ENCODE measurements around the gene ZNRF2.

DNA sequence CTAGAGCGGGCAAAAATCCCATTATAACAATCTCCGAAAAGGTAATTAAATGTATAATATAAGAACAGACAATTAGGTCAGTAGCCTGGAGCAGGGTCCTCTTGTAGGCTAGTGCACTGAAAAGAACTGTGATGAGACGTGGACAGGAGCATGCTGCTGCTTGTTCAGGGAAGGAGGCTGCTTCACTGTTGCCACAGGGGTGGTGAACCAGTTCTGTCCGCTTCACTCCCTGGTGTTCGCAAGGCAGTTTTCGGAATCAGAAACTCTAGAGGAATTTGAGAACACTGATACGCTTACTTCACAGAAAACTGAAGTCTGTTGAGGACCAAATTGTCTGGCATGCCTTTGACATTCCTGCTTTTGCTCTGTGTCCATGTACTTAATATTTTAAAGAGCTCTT lies 17.4 kb downstream of the ZNRF2 start:
- TF ChIP-seq POLR2AphosphoS5 (IDR thresholded peaks at IDR 0.05; ENCODE audit: borderline replicate concordance, low read depth, low read length) (no peak), EZH2 (IDR thresholded peaks at IDR 0.05) (no peak), FOXP2 (optimal IDR thresholded peaks at IDR 0.05; ENCODE audit: control extremely low read depth, extremely low read length, insufficient read depth) (no peak)

Measured in SK-N-MC (cell line).